ENCODE measurements around the gene SLC17A3.

- no peak for TF ChIP-seq EZH2phosphoT487 (IDR thresholded peaks at IDR 0.05; ENCODE audit: unreplicated experiment)
- no peak for TF ChIP-seq POLR2AphosphoS5 (IDR thresholded peaks at IDR 0.05; ENCODE audit: low read depth)
- no peak for TF ChIP-seq CTCF (conservative IDR thresholded peaks at IDR 0.05; ENCODE audit: low read depth in 2 of 2)
- TF ChIP-seq STAT1 (IDR thresholded peaks at IDR 0.05; ENCODE audit: unreplicated experiment), result no peak
- no peak for TF ChIP-seq EZH2 (IDR thresholded peaks at IDR 0.05; ENCODE audit: low read depth, unreplicated experiment)
- no peak for TF ChIP-seq REST (IDR thresholded peaks at IDR 0.05; ENCODE audit: unreplicated experiment)
- TF ChIP-seq JUNB (IDR thresholded peaks at IDR 0.05; ENCODE audit: unreplicated experiment), result no peak
- TF ChIP-seq ETS1 (IDR thresholded peaks at IDR 0.05), result no peak
- TF ChIP-seq ZNF114 (CRISPR knock-in tag; IDR thresholded peaks at IDR 0.05), result no peak
- no peak for TF ChIP-seq CREB1 (CRISPR knock-in tag; IDR thresholded peaks at IDR 0.05; ENCODE audit: low read depth)
- TF ChIP-seq ZNF331 (CRISPR knock-in tag; IDR thresholded peaks at IDR 0.05; ENCODE audit: low read depth), result no peak
- TF ChIP-seq NANOG (IDR thresholded peaks at IDR 0.05; ENCODE audit: borderline replicate concordance), result no peak
- no peak for TF ChIP-seq ZNF462 (CRISPR knock-in tag; IDR thresholded peaks at IDR 0.05)
Measured at GRCh38 chr6:25903467-25904099, 29.5 kb upstream of the SLC17A3 start.
